GM12864 (cell line): ENCODE data around the gene TOMM40.
A peak's percentile ranks its signal among the peaks of the same experiment; 100 is the strongest.
"Not testable (repeated sequence)": the region's sequence is repeated elsewhere in the genome, so short reads cannot be mapped to it uniquely, and the experiment has no call there.

Source experiments
- DNase-seq: peaks from one replicate; pipeline ENCODE4 v3.0.0-alpha.2; 2011; ENCODE audit warnings: low read depth
- H3K4me3 ChIP-seq: 2 replicates; pipeline ENCODE4 v1.5.1; 2011; ENCODE audit warnings: mild to moderate bottlenecking, low read depth, low read length, control low read depth
- TF ChIP-seq, protein P1 (sequence below): IDR thresholded peaks from 2 replicates; pipeline ENCODE4 v1.5.1; 2011; ENCODE audit warnings: low read depth, mild to moderate bottlenecking, moderate library complexity, low read length, control low read depth, inconsistent platforms; ENCODE audit errors: missing control alignments

Gene TOMM40

DNA sequence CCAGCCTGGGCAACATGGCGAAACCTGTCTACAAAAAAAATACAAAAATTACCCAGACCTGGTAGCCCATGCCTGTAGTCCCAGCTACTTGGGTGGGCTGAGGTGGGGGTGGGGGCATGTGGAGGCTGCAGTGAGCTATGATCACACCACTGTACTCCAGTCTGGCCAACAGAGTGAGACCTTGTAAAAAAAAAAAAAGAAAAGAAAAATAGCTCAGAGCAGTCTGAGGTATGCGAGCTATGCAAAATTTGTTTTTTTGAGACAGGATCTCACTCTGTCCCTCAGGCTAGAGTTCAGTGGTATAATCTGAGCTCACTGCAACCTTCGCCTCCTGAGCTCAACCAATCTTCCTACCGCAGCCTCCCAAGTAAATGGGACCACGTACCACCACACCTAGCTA lies 7.1 kb upstream of the TOMM40 start:
- no peak for DNase-seq
- TF ChIP-seq, protein P1, sequence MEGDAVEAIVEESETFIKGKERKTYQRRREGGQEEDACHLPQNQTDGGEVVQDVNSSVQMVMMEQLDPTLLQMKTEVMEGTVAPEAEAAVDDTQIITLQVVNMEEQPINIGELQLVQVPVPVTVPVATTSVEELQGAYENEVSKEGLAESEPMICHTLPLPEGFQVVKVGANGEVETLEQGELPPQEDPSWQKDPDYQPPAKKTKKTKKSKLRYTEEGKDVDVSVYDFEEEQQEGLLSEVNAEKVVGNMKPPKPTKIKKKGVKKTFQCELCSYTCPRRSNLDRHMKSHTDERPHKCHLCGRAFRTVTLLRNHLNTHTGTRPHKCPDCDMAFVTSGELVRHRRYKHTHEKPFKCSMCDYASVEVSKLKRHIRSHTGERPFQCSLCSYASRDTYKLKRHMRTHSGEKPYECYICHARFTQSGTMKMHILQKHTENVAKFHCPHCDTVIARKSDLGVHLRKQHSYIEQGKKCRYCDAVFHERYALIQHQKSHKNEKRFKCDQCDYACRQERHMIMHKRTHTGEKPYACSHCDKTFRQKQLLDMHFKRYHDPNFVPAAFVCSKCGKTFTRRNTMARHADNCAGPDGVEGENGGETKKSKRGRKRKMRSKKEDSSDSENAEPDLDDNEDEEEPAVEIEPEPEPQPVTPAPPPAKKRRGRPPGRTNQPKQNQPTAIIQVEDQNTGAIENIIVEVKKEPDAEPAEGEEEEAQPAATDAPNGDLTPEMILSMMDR: no peak
- no peak overlapping the region for H3K4me3 ChIP-seq

DNA sequence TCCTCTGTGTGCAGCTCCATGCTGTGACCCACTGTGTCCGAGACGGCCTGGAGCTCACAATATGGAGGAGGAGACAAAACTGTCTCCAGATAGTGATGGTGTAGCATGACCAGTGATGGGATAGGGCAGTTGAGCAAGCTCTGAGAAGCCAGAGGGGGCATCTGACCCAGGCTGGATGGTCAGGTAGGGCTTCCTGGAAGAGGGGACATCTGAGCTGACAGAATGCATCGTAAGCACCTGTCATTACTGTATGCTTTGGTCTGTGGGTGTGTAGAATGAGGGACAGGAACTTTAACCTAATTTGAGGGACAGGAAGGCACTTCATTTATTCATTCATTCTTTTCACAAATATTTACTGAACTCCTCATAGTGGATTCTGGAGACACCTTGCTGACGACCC lies 6.5 kb upstream of the TOMM40 start:
- DNase-seq: no peak
- TF ChIP-seq, protein P1: no peak
- H3K4me3 ChIP-seq: no peak overlapping the region

DNA sequence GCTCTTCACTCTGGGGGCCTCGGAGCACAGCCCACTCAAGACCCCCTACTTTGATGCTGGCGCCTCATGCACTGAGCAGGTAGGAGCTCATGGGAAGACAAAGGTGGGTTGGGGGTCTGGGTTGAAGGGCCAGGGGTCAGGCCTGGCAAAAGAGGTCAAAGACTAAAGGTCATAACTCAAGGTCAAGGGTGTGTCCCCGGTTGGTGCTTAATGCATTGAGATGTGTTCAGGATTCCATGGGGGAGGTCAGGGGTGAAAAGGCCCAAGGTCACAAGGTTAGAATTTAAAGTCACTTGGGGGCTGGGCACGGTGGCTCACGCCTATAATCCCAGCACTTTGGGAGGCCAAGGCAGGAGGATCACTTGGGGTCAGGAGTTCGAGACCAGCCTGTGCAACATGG lies 4.9 kb upstream of the TOMM40 start:
- no peak for DNase-seq
- H3K4me3 ChIP-seq: no peak overlapping the region
- TF ChIP-seq, protein P1: no peak

DNA sequence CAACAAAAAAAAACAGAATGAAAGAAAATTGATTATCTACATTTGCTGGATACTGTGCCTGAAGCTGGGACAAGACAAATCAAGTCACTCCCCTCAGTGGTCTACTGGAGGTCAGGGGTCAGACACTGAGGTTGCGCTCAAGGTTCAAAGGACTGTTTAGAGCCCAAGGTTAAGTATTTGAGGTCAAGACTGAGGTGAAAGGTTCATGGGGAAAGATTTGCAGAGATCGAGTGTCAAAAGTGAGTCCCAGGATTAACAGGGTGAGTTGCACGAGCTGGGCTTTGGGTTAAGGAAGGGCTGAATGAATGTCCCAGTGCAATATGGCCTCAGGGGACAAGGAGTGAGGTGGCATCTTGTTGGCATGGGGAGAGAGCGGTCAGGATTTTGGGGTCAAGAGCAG lies 3.4 kb upstream of the TOMM40 start:
- TF ChIP-seq, protein P1: no peak
- no peak for DNase-seq
- no peak overlapping the region for H3K4me3 ChIP-seq

DNA sequence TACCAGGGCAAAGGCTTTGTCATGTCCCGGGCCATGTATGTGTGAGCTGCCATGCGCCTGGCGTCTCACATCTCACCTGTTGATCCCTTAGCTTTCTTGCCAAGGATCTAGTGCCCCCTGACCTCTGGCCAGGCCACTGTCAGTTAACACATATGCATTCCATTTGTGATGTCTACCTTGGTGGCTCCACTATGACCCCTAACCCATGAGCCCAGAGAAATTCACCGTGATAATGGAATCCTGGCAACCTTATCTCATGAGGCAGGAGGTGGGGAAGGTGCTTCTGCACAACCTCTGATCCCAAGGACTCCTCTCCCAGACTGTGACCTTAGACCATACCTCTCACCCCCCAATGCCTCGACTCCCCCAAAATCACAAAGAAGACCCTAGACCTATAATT lies 2.7 kb upstream of the TOMM40 start:
- not testable (repeated sequence) for H3K4me3 ChIP-seq, DNase-seq

DNA sequence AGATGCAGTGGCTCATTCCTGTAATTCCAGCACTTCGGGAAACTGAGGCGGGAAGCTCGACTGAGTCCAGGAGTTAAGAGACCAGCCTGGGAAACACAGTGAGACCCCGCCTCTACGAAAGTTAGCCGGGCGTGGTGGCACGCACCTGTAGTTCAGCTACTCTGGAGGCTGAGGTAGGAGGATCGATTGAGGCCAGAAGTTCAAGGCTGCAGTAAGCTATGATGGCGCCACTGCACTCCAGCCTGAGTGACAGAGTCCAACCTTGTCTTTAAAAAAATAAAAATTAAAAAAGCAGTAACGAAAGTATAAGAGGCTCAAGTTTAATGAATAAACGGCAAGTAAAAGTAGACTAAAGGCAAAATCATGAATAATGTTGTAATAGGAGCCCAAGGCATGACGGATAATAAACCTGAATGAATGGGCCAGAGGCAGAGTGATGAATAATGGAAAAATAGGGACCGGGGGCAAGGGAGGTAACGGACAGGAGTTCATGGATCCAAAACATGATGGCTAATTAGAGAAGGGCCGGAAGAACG lies 1.2 kb upstream of the TOMM40 start:
- TF ChIP-seq, protein P1: no peak
- DNase-seq: no peak
- H3K4me3 ChIP-seq: peak overlapping the region; percentile 65

DNA sequence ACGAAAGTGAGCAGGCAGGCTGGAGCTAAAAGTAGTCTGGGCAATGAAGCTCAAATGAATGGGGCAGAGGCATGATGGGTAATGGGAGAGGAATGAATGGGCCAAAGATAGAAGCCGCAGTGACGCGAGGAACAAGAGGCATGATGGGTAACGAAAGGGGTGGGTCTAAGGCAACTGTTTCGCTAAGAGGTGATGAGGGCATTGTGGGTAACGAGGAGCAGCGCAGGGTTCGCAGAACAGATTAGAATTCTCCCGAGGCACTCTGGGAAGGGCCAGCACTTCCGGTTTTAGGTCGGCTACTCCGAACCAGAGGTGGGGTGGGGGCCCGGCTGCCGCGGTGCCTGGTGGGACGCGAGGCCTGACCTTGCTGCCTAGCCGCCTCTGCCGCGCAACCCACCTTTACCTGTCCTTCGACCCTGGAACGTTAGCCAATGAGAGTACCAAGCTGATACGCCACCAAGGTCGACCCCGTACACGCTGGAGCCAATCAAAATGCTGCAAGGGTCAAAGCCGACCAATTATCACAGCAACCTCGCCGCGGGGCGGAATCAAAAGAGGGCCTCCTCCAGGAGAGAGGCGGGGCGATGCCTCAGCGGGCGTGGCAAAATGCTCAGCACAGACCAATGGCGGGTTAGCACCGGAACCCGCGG lies 563 bp upstream of the TOMM40 start:
- peak overlapping the region; percentile 65 for H3K4me3 ChIP-seq
- peak; percentile 100 for DNase-seq
- TF ChIP-seq, protein P1: no peak
